ENCODE data around the gene CTCFL. TPM values are rescaled to one million over a fixed set of nuclear protein-coding genes. Genes with fewer than 3 reads are reported as not detected.

Gene CTCFL
- total RNA-seq, 3 donors from 2014 or later (not counting 1 experiment from before 2014, with no cell fraction given): not detected

- 90% methylated on average over 12 of the region's 12 CpGs for WGBS (ENCODE audit: insufficient coverage)
- ATAC-seq (no peak), DNase-seq (no peak)
- no peak for TF ChIP-seq CTCF (IDR thresholded peaks at IDR 0.05)
- Mint-ChIP-seq H3K27ac (no peak overlapping the region), H3K4me3 (no peak overlapping the region), H3K36me3 (no peaks in the 10 kb centered on the region), H3K4me1 (no peaks in the 10 kb centered on the region), H3K27me3 (ENCODE audit: low read depth in 2 of 2) (peaks cover 11 to 26% of the 10 kb centered on the region in 2 donors), H3K9me3 (no peaks in the 10 kb centered on the region)
- Histone ChIP-seq H3K4me1 (ENCODE audit: control insufficient read depth, insufficient read depth, low read length) (no peaks in the 10 kb centered on the region), H3K9me3 (ENCODE audit: control insufficient read depth, insufficient read depth, low read length) (no peaks in the 10 kb centered on the region), H3K4me3 (ENCODE audit: low read length) (no peak overlapping the region), H3K36me3 (ENCODE audit: control insufficient read depth, insufficient read depth, low read length) (no peaks in the 10 kb centered on the region), H3K27ac (ENCODE audit: low read length) (no peak overlapping the region), H3K27me3 (ENCODE audit: control insufficient read depth, insufficient read depth, low read length) (no peaks in the 10 kb centered on the region)
- intact Hi-C loops (cut with micrococcal nuclease): no loop called here
Measured at GRCh38 chr20:57568960-57569359, 44.0 kb upstream of the CTCFL start.

- ATAC-seq (no peak), DNase-seq (no peak)
- no peaks in the 10 kb centered on the region for H3K9me3 Mint-ChIP-seq
- TF ChIP-seq CTCF (IDR thresholded peaks at IDR 0.05): no peak
- Histone ChIP-seq H3K27ac (ENCODE audit: low read length) (no peak overlapping the region), H3K27me3 (ENCODE audit: control insufficient read depth, insufficient read depth, low read length) (no peaks in the 10 kb centered on the region), H3K4me3 (ENCODE audit: low read length) (no peak overlapping the region), H3K9me3 (ENCODE audit: control insufficient read depth, insufficient read depth, low read length) (no peaks in the 10 kb centered on the region), H3K4me1 (ENCODE audit: control insufficient read depth, insufficient read depth, low read length) (no peaks in the 10 kb centered on the region), H3K36me3 (ENCODE audit: control insufficient read depth, insufficient read depth, low read length) (no peaks in the 10 kb centered on the region)
- H3K27ac Mint-ChIP-seq: no peak overlapping the region
- no peaks in the 10 kb centered on the region for H3K36me3 Mint-ChIP-seq
- no peaks in the 10 kb centered on the region for H3K4me1 Mint-ChIP-seq
- H3K27me3 Mint-ChIP-seq (ENCODE audit: low read depth in 2 of 2): peaks cover 11 to 26% of the 10 kb centered on the region in 2 donors
- intact Hi-C loops (cut with micrococcal nuclease): no loop called here
- 73% methylated on average over 13 of the region's 13 CpGs for WGBS (ENCODE audit: insufficient coverage)
- H3K4me3 Mint-ChIP-seq: no peak overlapping the region
Measured at GRCh38 chr20:57568088-57568896, 43.4 kb upstream of the CTCFL start.

GRCh38 chr20:57567471-57568079 is 42.6 kb upstream of the CTCFL start:
- WGBS (ENCODE audit: insufficient coverage): 78% methylated on average over 9 of the region's 9 CpGs
- no peaks in the 10 kb centered on the region for H3K9me3 Mint-ChIP-seq
- DNase-seq: no peak
- no peak for ATAC-seq
- no peak overlapping the region for H3K4me3 Mint-ChIP-seq
- no peak overlapping the region for H3K4me3 ChIP-seq (ENCODE audit: low read length)
- no peaks in the 10 kb centered on the region for H3K27me3 ChIP-seq (ENCODE audit: control insufficient read depth, insufficient read depth, low read length)
- no peaks in the 10 kb centered on the region for H3K36me3 Mint-ChIP-seq
- H3K4me1 ChIP-seq (ENCODE audit: control insufficient read depth, insufficient read depth, low read length): no peaks in the 10 kb centered on the region
- H3K9me3 ChIP-seq (ENCODE audit: control insufficient read depth, insufficient read depth, low read length): no peaks in the 10 kb centered on the region
- no peak for TF ChIP-seq CTCF (IDR thresholded peaks at IDR 0.05)
- peaks cover 8 to 26% of the 10 kb centered on the region in 2 donors for H3K27me3 Mint-ChIP-seq (ENCODE audit: low read depth in 2 of 2)
- intact Hi-C loops (cut with micrococcal nuclease): no loop called here
- no peak overlapping the region for H3K27ac Mint-ChIP-seq
- no peaks in the 10 kb centered on the region for H3K4me1 Mint-ChIP-seq
- H3K36me3 ChIP-seq (ENCODE audit: control insufficient read depth, insufficient read depth, low read length): no peaks in the 10 kb centered on the region
- no peak overlapping the region for H3K27ac ChIP-seq (ENCODE audit: low read length)

Data from natural killer cell (primary cell).